Loucy (cell line): ENCODE measurements around the gene MACROD2.

Experiments
- H2AFZ ChIP-seq: fragments of 200-600 bp; sonication (generic); 2 replicates; pipeline ENCODE4 v1.6.0; 2016; ENCODE audit warnings: antibody characterized with exemption, mild to moderate bottlenecking, low read length, moderate library complexity
- H3F3A ChIP-seq: fragments of 200-600 bp; 2 replicates; pipeline ENCODE4 v1.6.0; 2016; ENCODE audit warnings: antibody characterized with exemption, low read depth, mild to moderate bottlenecking
- H3K27me3 ChIP-seq: fragments of 200-600 bp; sonication (generic); 2 replicates; pipeline ENCODE4 v1.6.1; 2014; ENCODE audit warnings: low read length, mild to moderate bottlenecking; ENCODE audit not compliant: insufficient read depth, poor library complexity, severe bottlenecking
- H3K36me3 ChIP-seq: fragments of 200-600 bp; sonication (generic); 2 replicates; pipeline ENCODE4 v1.6.1; 2016; ENCODE audit warnings: low read length; ENCODE audit not compliant: insufficient read depth
- H3K4me1 ChIP-seq: fragments of 200-600 bp; sonication (generic); 2 replicates; pipeline ENCODE4 v1.5.1; 2014; ENCODE audit warnings: low read length, mild to moderate bottlenecking; ENCODE audit not compliant: insufficient read depth, poor library complexity, severe bottlenecking
- H3K4me2 ChIP-seq: fragments of 200-600 bp; sonication (generic); 2 replicates; pipeline ENCODE4 v1.6.0; 2014; ENCODE audit warnings: antibody characterized with exemption, low read length, low read depth, mild to moderate bottlenecking; ENCODE audit not compliant: poor library complexity, severe bottlenecking
- H3K4me3 ChIP-seq: fragments of 200-600 bp; sonication (generic); 2 replicates; pipeline ENCODE4 v1.5.1; 2014; ENCODE audit warnings: low read length, mild to moderate bottlenecking, mixed read lengths; ENCODE audit not compliant: poor library complexity, severe bottlenecking
- H3K79me2 ChIP-seq: fragments of 200-600 bp; sonication (generic); 2 replicates; pipeline ENCODE4 v1.6.1; 2014; ENCODE audit warnings: low read length; ENCODE audit not compliant: insufficient read depth
- H3K9ac ChIP-seq: fragments of 200-600 bp; sonication (generic); 2 replicates; pipeline ENCODE4 v1.6.0; 2014; ENCODE audit warnings: mild to moderate bottlenecking, low read depth, low read length, moderate library complexity; ENCODE audit not compliant: poor library complexity, severe bottlenecking
- H3K9me2 ChIP-seq: fragments of 200-600 bp; sonication (generic); replicated peaks from 2 replicates; pipeline ENCODE4 v1.6.1; 2016; ENCODE audit warnings: low read depth, low read length, mixed read lengths
- H3K9me3 ChIP-seq: fragments of 200-600 bp; sonication (generic); 2 replicates; pipeline ENCODE4 v1.6.1; 2014; ENCODE audit warnings: mild to moderate bottlenecking, antibody characterized with exemption, low read length, low read depth; ENCODE audit not compliant: insufficient read depth
- H4K20me1 ChIP-seq: fragments of 200-600 bp; sonication (generic); 2 replicates; pipeline ENCODE4 v1.6.0; 2014; ENCODE audit warnings: antibody characterized with exemption, low read length, mild to moderate bottlenecking; ENCODE audit not compliant: insufficient read depth, poor library complexity, severe bottlenecking
- EZH2phosphoT487 ChIP-seq: fragments of 200-600 bp; IDR thresholded peaks from 2 replicates; pipeline ENCODE4 v1.6.1; 2018; ENCODE audit warnings: antibody characterized with exemption, mild to moderate bottlenecking, moderate library complexity, borderline replicate concordance
- TF ChIP-seq, protein P1 (sequence below): fragments of 200-600 bp; sonication (generic); conservative IDR thresholded peaks from 2 replicates; pipeline ENCODE4 v1.5.1; 2014; ENCODE audit warnings: mild to moderate bottlenecking, antibody characterized with exemption, low read length

The MACROD2 gene

GRCh38 chr20:14232650-14233049 lies 237.3 kb downstream of the MACROD2 start:
- no peak overlapping the region for H3K4me3 ChIP-seq
- no peaks in the 10 kb centered on the region for H4K20me1 ChIP-seq
- H3K27me3 ChIP-seq = no peaks in the 10 kb centered on the region
- no peaks in the 10 kb centered on the region for H3K79me2 ChIP-seq
- H2AFZ ChIP-seq = no peak overlapping the region
- no peaks in the 10 kb centered on the region for H3K36me3 ChIP-seq
- TF ChIP-seq EZH2phosphoT487 = no peak
- TF ChIP-seq, protein P1, sequence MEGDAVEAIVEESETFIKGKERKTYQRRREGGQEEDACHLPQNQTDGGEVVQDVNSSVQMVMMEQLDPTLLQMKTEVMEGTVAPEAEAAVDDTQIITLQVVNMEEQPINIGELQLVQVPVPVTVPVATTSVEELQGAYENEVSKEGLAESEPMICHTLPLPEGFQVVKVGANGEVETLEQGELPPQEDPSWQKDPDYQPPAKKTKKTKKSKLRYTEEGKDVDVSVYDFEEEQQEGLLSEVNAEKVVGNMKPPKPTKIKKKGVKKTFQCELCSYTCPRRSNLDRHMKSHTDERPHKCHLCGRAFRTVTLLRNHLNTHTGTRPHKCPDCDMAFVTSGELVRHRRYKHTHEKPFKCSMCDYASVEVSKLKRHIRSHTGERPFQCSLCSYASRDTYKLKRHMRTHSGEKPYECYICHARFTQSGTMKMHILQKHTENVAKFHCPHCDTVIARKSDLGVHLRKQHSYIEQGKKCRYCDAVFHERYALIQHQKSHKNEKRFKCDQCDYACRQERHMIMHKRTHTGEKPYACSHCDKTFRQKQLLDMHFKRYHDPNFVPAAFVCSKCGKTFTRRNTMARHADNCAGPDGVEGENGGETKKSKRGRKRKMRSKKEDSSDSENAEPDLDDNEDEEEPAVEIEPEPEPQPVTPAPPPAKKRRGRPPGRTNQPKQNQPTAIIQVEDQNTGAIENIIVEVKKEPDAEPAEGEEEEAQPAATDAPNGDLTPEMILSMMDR = no peak
- H3K9ac ChIP-seq = no peak overlapping the region
- no peaks in the 10 kb centered on the region for H3K9me2 ChIP-seq
- no peaks in the 10 kb centered on the region for H3K9me3 ChIP-seq
- H3K4me1 ChIP-seq = no peaks in the 10 kb centered on the region
- H3K4me2 ChIP-seq = no peak overlapping the region
- H3F3A ChIP-seq = no peaks in the 10 kb centered on the region

GRCh38 chr20:14234666-14235295 lies 239.5 kb downstream of the MACROD2 start:
- no peak overlapping the region for H3K9ac ChIP-seq
- H3K36me3 ChIP-seq = no peaks in the 10 kb centered on the region
- H3K4me1 ChIP-seq = no peaks in the 10 kb centered on the region
- H4K20me1 ChIP-seq = no peaks in the 10 kb centered on the region
- H2AFZ ChIP-seq = no peak overlapping the region
- H3K79me2 ChIP-seq = no peaks in the 10 kb centered on the region
- H3F3A ChIP-seq = no peaks in the 10 kb centered on the region
- H3K27me3 ChIP-seq = no peaks in the 10 kb centered on the region
- H3K9me3 ChIP-seq = no peaks in the 10 kb centered on the region
- no peak overlapping the region for H3K4me2 ChIP-seq
- no peaks in the 10 kb centered on the region for H3K9me2 ChIP-seq
- TF ChIP-seq EZH2phosphoT487 = no peak
- TF ChIP-seq, protein P1 = no peak
- no peak overlapping the region for H3K4me3 ChIP-seq

DNA sequence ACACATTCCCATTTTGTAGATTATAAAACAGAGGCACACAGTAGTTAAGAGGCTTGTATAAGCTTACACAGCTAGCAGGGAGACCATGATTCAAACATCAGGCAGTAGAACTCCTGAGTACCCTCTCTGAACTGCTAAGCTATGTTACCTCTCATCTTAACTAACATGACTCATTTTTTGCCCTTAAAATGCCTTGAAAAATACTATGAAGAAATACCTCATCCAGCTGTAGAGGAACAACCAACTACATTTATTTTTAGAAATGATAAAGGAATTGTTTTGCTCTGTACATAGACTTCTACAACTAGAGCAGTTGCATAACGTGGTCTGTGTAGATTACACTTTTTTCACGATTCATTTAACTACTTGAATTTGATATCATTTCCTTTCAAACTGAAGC lies 240.0 kb downstream of the MACROD2 start:
- no peaks in the 10 kb centered on the region for H3K9me3 ChIP-seq
- H3K36me3 ChIP-seq = no peaks in the 10 kb centered on the region
- H3K4me1 ChIP-seq = no peaks in the 10 kb centered on the region
- no peak overlapping the region for H3K4me2 ChIP-seq
- H3K4me3 ChIP-seq = no peak overlapping the region
- H4K20me1 ChIP-seq = no peaks in the 10 kb centered on the region
- no peaks in the 10 kb centered on the region for H3K79me2 ChIP-seq
- no peak overlapping the region for H2AFZ ChIP-seq
- H3K9ac ChIP-seq = no peak overlapping the region
- no peaks in the 10 kb centered on the region for H3K27me3 ChIP-seq
- H3F3A ChIP-seq = no peaks in the 10 kb centered on the region
- H3K9me2 ChIP-seq = no peaks in the 10 kb centered on the region
- TF ChIP-seq EZH2phosphoT487 = no peak
- TF ChIP-seq, protein P1 = no peak
